HepG2 (cell line): ENCODE measurements around the gene CTPS2. TPM values are rescaled to one million over a fixed set of nuclear protein-coding genes. Genes with fewer than 3 reads are reported as not detected.
A peak's percentile ranks its signal among the peaks of the same experiment; 100 is the strongest.

Source experiments
- ATAC-seq: fragments of 200-7000 bp; cut with Tn5 transposase; 3 replicates; pipeline ENCODE4 v1.9.1; 2020; ENCODE audit warnings: mild to moderate bottlenecking, moderate library complexity
- BruUV-seq: library from RNA; stranded (reverse); fragments of 400-500 nt; replicated peaks from 2 replicates; lab custom pipeline; 2021; lab: Mats Ljungman, UMichigan
- CTCF ChIA-PET: fragments of 300-600 bp; formaldehyde crosslinking; extraction: SDS; loops from one replicate; lab custom pipeline; 2021; ENCODE audit warnings: low total read pairs, inconsistent platforms, low intra/inter-chr PET ratio; lab: Yijun Ruan, JAX
- POLR2A ChIA-PET: fragments of 350-600 bp; sonication (Branson Sonifier 250); formaldehyde crosslinking; loops from one replicate; lab custom pipeline; 2020; ENCODE audit warnings: antibody characterized with exemption, inconsistent platforms; lab: Yijun Ruan, JAX
- DNase-seq: peaks from one replicate; pipeline ENCODE4 v3.0.0-alpha.2; 2015; ENCODE audit warnings: low spot score
- FAIRE-seq: peaks from 3 replicates; lab custom pipeline; 2011; peaks lifted over from hg19 to GRCh38; lab: Jason Lieb, UNC
- H2AFZ ChIP-seq: one replicate; pipeline ENCODE4 v1.6.1; 2011; ENCODE audit warnings: low read length, inconsistent platforms
- H3K27ac ChIP-seq: fragments of 300-600 bp; 3 replicates; pipeline ENCODE4 v1.8.0; 2011; ENCODE audit warnings: mixed run types, mild to moderate bottlenecking, mixed read lengths, low read length, inconsistent platforms; ENCODE audit not compliant: insufficient read depth; ENCODE audit errors: extremely low read length
- H3K27me3 ChIP-seq, 2 experiments: fragments of 200-600 bp in 1 of 2; 2 replicates in 1 of 2; 3 replicates in 1 of 2; pipeline versions ENCODE4 v1.6.0 to v1.8.0; 2011; ENCODE audit warnings: low read length in 2 of 2, mild to moderate bottlenecking in 2 of 2, moderate library complexity in 2 of 2, inconsistent platforms in 1 of 2; ENCODE audit not compliant: insufficient read depth in 2 of 2, control insufficient read depth in 1 of 2
- H3K36me3 ChIP-seq, 2 experiments: fragments of 200-600 bp in 1 of 2; replicated peaks in 1 of 2; 2 replicates in 1 of 2; 3 replicates in 1 of 2; pipeline versions ENCODE4 v1.5.1 to v1.8.0; 2011; ENCODE audit warnings: low read length in 2 of 2, inconsistent platforms in 1 of 2; ENCODE audit not compliant: insufficient read depth in 2 of 2, control insufficient read depth in 1 of 2
- H3K4me1 ChIP-seq: 2 replicates; pipeline ENCODE4 v1.5.1; 2012; ENCODE audit warnings: low read length, inconsistent platforms; ENCODE audit not compliant: insufficient read depth
- H3K4me2 ChIP-seq: 2 replicates; pipeline ENCODE4 v1.6.0; 2011; ENCODE audit warnings: low read depth, low read length, inconsistent platforms
- H3K4me3 ChIP-seq, 3 experiments: fragments of 200-600 bp in 1 of 3; sonication (generic), shearing (Covaris generic) in 1 of 3; replicated peaks in 1 of 3; 2 replicates each; pipeline ENCODE4 v1.5.1; 2011 to 2016; ENCODE audit warnings: low read length in 3 of 3, inconsistent platforms in 2 of 3, low read depth in 2 of 3, mild to moderate bottlenecking in 2 of 3, control low read depth in 1 of 3, mixed read lengths in 1 of 3; ENCODE audit not compliant: insufficient read depth in 1 of 3
- H3K79me2 ChIP-seq: one replicate; pipeline ENCODE4 v1.6.1; 2011; ENCODE audit warnings: low read length, inconsistent platforms; ENCODE audit not compliant: insufficient read depth
- H3K9ac ChIP-seq: 2 replicates; pipeline ENCODE4 v1.6.0; 2011; ENCODE audit warnings: mild to moderate bottlenecking, low read depth, low read length, inconsistent platforms; ENCODE audit not compliant: insufficient read depth
- H3K9me3 ChIP-seq: 2 replicates; pipeline ENCODE4 v1.5.1; 2012; ENCODE audit warnings: mild to moderate bottlenecking, low read length
- H4K20me1 ChIP-seq: 2 replicates; pipeline ENCODE4 v1.6.0; 2011; ENCODE audit warnings: inconsistent platforms, mild to moderate bottlenecking, low read length, moderate library complexity; ENCODE audit not compliant: insufficient read depth
- MAFF ChIP-seq: IDR thresholded peaks from 2 replicates; pipeline ENCODE4 v1.6.1; 2011; ENCODE audit warnings: low read depth, low read length, improper control_type of control experiment
- MAFK ChIP-seq, 2 experiments: IDR thresholded peaks in 1 of 2; conservative IDR thresholded peaks in 1 of 2; 2 replicates each; pipeline ENCODE4 v1.6.1; 2011; ENCODE audit warnings: improper control_type of control experiment in 2 of 2, low read length in 2 of 2
- WGBS: methylation state at CpG from one replicate; pipeline ENCODE4 v1.1.6; 2017; ENCODE audit warnings: low lambda C conversion rate; 5-methylcytosine and 5-hydroxymethylcytosine counted together
- in situ Hi-C: cut with HindIII; loops from 2 replicates; pipeline ENCODE4 v1.10.0; 2017; ENCODE audit warnings: low pct_unique_long_range_greater_than_20kb; ENCODE audit not compliant: extremely low pct_ligation_motif_present
- intact Hi-C: fragments of 100-400 bp; cut with micrococcal nuclease; formaldehyde crosslinking; loops from one replicate; pipeline ENCODE4 v1.10.0; 2022; ENCODE audit not compliant: unreplicated experiment
- polyA plus RNA-seq, 8 experiments: library from polyadenylated mRNA; depleted of rRNA in 3 of 8; stranded (reverse) in 7 of 8; unstranded in 1 of 8; fragments of >200 nt; fragmentation: Illumina TruSeq in 4 of 8; extraction: Trizol in 4 of 8; gene quantifications; 2 replicates each; pipeline versions ENCODE4 v1.2.1 to v1.2.3, GENCODE V29; 2011 to 2016; ENCODE audit warnings: low read depth in 4 of 8, missing spikeins in 1 of 8, mixed read lengths in 1 of 8; ENCODE audit not compliant: insufficient read depth in 1 of 8
- total RNA-seq, 5 experiments: library from RNA; depleted of rRNA; stranded (reverse); fragments of >200 nt; fragmentation: Illumina TruSeq; extraction: Trizol; gene quantifications; 2 replicates each; pipeline ENCODE4 v1.2.3, GENCODE V29; 2016; ENCODE audit warnings: low read depth in 1 of 5
- TF ChIP-seq, protein P1 (sequence below): sonication (generic); formaldehyde crosslinking; IDR thresholded peaks from 2 replicates; pipeline ENCODE4 v1.4.0; 2020; ENCODE audit warnings: missing genetic modification reagents

CTPS2 gene
- total and polyA plus RNA-seq, 2 of the 13 experiments (the other 11 are each of a cell fraction or from before 2014, with no cell fraction given): 10.3 to 26.1 TPM

DNA sequence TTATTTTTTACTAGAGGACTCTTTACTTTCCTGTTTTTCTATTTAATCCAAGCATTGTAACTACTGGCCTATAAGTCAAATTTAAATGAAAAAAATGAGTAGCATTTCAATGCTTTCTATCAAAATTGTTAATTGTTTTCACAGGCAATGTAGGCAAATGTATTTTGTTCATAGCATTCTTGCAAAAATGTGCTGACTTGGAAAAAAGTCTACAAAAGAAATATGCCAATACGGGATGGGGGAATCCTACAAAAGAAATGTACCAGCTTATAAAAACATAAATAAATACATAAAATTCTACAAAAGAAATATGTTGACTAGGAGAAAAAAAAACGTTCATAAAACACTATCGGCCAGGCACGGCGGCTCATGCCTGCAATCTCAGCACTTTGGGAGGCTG lies 77.4 kb downstream of the CTPS2 start:
- peaks cover 1 to 4% of the 10 kb centered on the region in 2 experiments; a peak in 1 of 5 replicates for H3K36me3 ChIP-seq
- no peak for FAIRE-seq
- no peaks in the 10 kb centered on the region for H3K79me2 ChIP-seq
- H3K4me3 ChIP-seq: no peak overlapping the region
- 93% methylated on average over 5 of the region's 5 CpGs for WGBS
- ChIA-PET POLR2A (no interaction called here), CTCF (no interaction called here)
- no peak for ATAC-seq
- no peaks in the 10 kb centered on the region for H3K9me3 ChIP-seq
- no TSS peak for BruUV-seq
- DNase-seq: no peak
- H4K20me1 ChIP-seq: no peaks in the 10 kb centered on the region
- no peaks in the 10 kb centered on the region for H3K4me1 ChIP-seq
- in situ Hi-C loops (no loop called here), intact Hi-C loops (no loop called here)
- H3K9ac ChIP-seq: no peak overlapping the region
- H3K4me2 ChIP-seq: no peak overlapping the region
- TF ChIP-seq, protein P1, sequence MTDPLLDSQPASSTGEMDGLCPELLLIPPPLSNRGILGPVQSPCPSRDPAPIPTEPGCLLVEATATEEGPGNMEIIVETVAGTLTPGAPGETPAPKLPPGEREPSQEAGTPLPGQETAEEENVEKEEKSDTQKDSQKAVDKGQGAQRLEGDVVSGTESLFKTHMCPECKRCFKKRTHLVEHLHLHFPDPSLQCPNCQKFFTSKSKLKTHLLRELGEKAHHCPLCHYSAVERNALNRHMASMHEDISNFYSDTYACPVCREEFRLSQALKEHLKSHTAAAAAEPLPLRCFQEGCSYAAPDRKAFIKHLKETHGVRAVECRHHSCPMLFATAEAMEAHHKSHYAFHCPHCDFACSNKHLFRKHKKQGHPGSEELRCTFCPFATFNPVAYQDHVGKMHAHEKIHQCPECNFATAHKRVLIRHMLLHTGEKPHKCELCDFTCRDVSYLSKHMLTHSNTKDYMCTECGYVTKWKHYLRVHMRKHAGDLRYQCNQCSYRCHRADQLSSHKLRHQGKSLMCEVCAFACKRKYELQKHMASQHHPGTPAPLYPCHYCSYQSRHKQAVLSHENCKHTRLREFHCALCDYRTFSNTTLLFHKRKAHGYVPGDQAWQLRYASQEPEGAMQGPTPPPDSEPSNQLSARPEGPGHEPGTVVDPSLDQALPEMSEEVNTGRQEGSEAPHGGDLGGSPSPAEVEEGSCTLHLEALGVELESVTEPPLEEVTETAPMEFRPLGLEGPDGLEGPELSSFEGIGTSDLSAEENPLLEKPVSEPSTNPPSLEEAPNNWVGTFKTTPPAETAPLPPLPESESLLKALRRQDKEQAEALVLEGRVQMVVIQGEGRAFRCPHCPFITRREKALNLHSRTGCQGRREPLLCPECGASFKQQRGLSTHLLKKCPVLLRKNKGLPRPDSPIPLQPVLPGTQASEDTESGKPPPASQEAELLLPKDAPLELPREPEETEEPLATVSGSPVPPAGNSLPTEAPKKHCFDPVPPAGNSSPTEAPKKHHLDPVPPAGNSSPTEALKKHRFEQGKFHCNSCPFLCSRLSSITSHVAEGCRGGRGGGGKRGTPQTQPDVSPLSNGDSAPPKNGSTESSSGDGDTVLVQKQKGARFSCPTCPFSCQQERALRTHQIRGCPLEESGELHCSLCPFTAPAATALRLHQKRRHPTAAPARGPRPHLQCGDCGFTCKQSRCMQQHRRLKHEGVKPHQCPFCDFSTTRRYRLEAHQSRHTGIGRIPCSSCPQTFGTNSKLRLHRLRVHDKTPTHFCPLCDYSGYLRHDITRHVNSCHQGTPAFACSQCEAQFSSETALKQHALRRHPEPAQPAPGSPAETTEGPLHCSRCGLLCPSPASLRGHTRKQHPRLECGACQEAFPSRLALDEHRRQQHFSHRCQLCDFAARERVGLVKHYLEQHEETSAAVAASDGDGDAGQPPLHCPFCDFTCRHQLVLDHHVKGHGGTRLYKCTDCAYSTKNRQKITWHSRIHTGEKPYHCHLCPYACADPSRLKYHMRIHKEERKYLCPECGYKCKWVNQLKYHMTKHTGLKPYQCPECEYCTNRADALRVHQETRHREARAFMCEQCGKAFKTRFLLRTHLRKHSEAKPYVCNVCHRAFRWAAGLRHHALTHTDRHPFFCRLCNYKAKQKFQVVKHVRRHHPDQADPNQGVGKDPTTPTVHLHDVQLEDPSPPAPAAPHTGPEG (CRISPR knock-in tag): no peak
- TF ChIP-seq MAFK (conservative IDR thresholded peaks at IDR 0.05 in 1 of 2, IDR thresholded peaks at IDR 0.05 in 1 of 2; ENCODE audit: low read length in 2 of 2) (peak; percentile 44 to 48; a peak in 3 of 4 replicates), MAFF (peak; percentile 49; the same call in 1 of the 2 replicates)
- no peak overlapping the region for H2AFZ ChIP-seq
- H3K27me3 ChIP-seq: no peaks in the 10 kb centered on the region
- no peak overlapping the region for H3K27ac ChIP-seq
